ENCODE data around the gene C11orf91. TPM values are rescaled to one million over a fixed set of nuclear protein-coding genes. Genes with fewer than 3 reads are reported as not detected.
"Not testable (repeated sequence)": the region's sequence is repeated elsewhere in the genome, so short reads cannot be mapped to it uniquely, and the experiment has no call there.

Gene C11orf91
- total RNA-seq, 1 experiment from 2014 or later, result 0.22 TPM

- H3K27ac Mint-ChIP-seq, result no peak overlapping the region
- no peak overlapping the region for H3K4me3 Mint-ChIP-seq
- no peaks in the 10 kb centered on the region for H3K9me3 Mint-ChIP-seq
- ChIA-PET CTCF (interaction anchor here (0.8 kb wide), 1 partner anchor 27 kb away, joined by 6 read pairs; no protein-coding TSS in a partner anchor), POLR2A (no interaction called here)
- no peak for TF ChIP-seq NR1H2 (CRISPR knock-in tag; IDR thresholded peaks at IDR 0.05)
- no peak for TF ChIP-seq CBFB (CRISPR knock-in tag; IDR thresholded peaks at IDR 0.05; ENCODE audit: low read depth)
- no peak for TF ChIP-seq FOXJ3 (CRISPR knock-in tag; IDR thresholded peaks at IDR 0.05; ENCODE audit: borderline replicate concordance)
- no peak for TF ChIP-seq ETV6 (CRISPR knock-in tag; IDR thresholded peaks at IDR 0.05)
- TF ChIP-seq EMX1 (CRISPR knock-in tag; IDR thresholded peaks at IDR 0.05), result no peak
- no peak for TF ChIP-seq ZBTB21 (CRISPR knock-in tag; IDR thresholded peaks at IDR 0.05; ENCODE audit: borderline replicate concordance)
- TF ChIP-seq RORB (CRISPR knock-in tag; IDR thresholded peaks at IDR 0.05), result no peak
- no peak for TF ChIP-seq ZNF532 (CRISPR knock-in tag; IDR thresholded peaks at IDR 0.05; ENCODE audit: borderline replicate concordance)
- TF ChIP-seq FOXP1 (CRISPR knock-in tag; IDR thresholded peaks at IDR 0.05; ENCODE audit: borderline replicate concordance), result no peak
- TF ChIP-seq HMGA2 (CRISPR knock-in tag; IDR thresholded peaks at IDR 0.05), result no peak
- TF ChIP-seq MYBL2 (CRISPR knock-in tag; IDR thresholded peaks at IDR 0.05), result no peak
- no peak for TF ChIP-seq ZBTB43 (CRISPR knock-in tag; IDR thresholded peaks at IDR 0.05)
- TF ChIP-seq SMAD3 (CRISPR knock-in tag; IDR thresholded peaks at IDR 0.05; ENCODE audit: borderline replicate concordance), result no peak
- TF ChIP-seq RELA (CRISPR knock-in tag; IDR thresholded peaks at IDR 0.05; ENCODE audit: borderline replicate concordance), result no peak
- no peak for TF ChIP-seq PRDM15 (CRISPR knock-in tag; IDR thresholded peaks at IDR 0.05)
- TF ChIP-seq NFE2L1 (CRISPR knock-in tag; IDR thresholded peaks at IDR 0.05), result no peak
- no peak for TF ChIP-seq SOX15 (CRISPR knock-in tag; IDR thresholded peaks at IDR 0.05)
- no peak for TF ChIP-seq E2F4 (CRISPR knock-in tag; IDR thresholded peaks at IDR 0.05; ENCODE audit: borderline replicate concordance, low read depth)
- H3K27me3 Mint-ChIP-seq (ENCODE audit: low read depth), result no peaks in the 10 kb centered on the region
- peaks cover 12% of the 10 kb centered on the region for H3K36me3 Mint-ChIP-seq
- ATAC-seq (no peak), DNase-seq (ENCODE audit: low spot score) (no peak)
- H3K4me1 Mint-ChIP-seq, result peaks cover 10% of the 10 kb centered on the region; the same call in 1 of the 2 replicates
Measured at GRCh38 chr11:33708985-33709384, 8.4 kb upstream of the C11orf91 start.

- H3K9me3 Mint-ChIP-seq; H3K27me3 Mint-ChIP-seq (ENCODE audit: low read depth); POLR2A ChIA-PET; H3K4me1 Mint-ChIP-seq; ATAC-seq; H3K27ac Mint-ChIP-seq; H3K4me3 Mint-ChIP-seq; DNase-seq (ENCODE audit: low spot score): not testable (repeated sequence)
- CTCF ChIA-PET, result interaction anchor here (1.5 kb wide), 1 partner anchor 100 kb away, joined by 5 read pairs; no protein-coding TSS in a partner anchor
- peaks cover 12% of the 10 kb centered on the region for H3K36me3 Mint-ChIP-seq
Measured at GRCh38 chr11:33707831-33708230, 7.2 kb upstream of the C11orf91 start.
